Gastroesophageal sphincter (tissue), 4 donors: ENCODE results near the gene GALNT18. TPM values are rescaled to one million over a fixed set of nuclear protein-coding genes. Genes with fewer than 3 reads are reported as not detected.

Experiments
- ATAC-seq: fragments of 150-250 bp; one replicate; pipeline ENCODE4 v1.9.1; 2016; ENCODE audit warnings: mild to moderate bottlenecking, moderate library complexity
- H3K27ac ChIP-seq, 4 donors: fragments of 200-600 bp; sonication (generic) in 3 of 4; 1 replicate in 3 of 4; 2 replicates in 1 of 4; pipeline ENCODE4 v1.5.1; 2016 to 2019
- H3K27me3 ChIP-seq: fragments of 200-600 bp; sonication (generic); one replicate; pipeline ENCODE4 v1.5.1; 2019
- H3K36me3 ChIP-seq, 2 donors: fragments of 200-600 bp; sonication (generic); one replicate each; pipeline ENCODE4 v1.5.1; 2019; ENCODE audit warnings: control low read depth in 1 of 2
- H3K4me1 ChIP-seq, 3 donors: fragments of 200-600 bp; sonication (generic); 1 replicate in 2 of 3; 2 replicates in 1 of 3; pipeline ENCODE4 v1.5.1; 2016 to 2019; ENCODE audit warnings: control low read depth in 2 of 3
- H3K4me3 ChIP-seq, 2 donors: fragments of 200-600 bp; sonication (generic); one replicate each; pipeline ENCODE4 v1.5.1; 2019; ENCODE audit warnings: mild to moderate bottlenecking in 1 of 2, moderate library complexity in 1 of 2
- H3K9me3 ChIP-seq, 3 donors: fragments of 200-600 bp; sonication (generic); one replicate each; pipeline ENCODE4 v1.5.1; 2017 to 2019; ENCODE audit warnings: control low read depth in 2 of 3
- CTCF ChIP-seq, 4 experiments: fragments of 200-600 bp in 2 of 4; fragments of 450-650 bp in 2 of 4; sonication (generic) in 1 of 4; IDR thresholded peaks; one replicate each; pipeline ENCODE4 v1.5.1; 2017 to 2019; ENCODE audit warnings: antibody characterized with exemption in 4 of 4, mild to moderate bottlenecking in 2 of 4, moderate library complexity in 2 of 4
- EP300 ChIP-seq: sonication (generic); formaldehyde crosslinking; IDR thresholded peaks from one replicate; pipeline ENCODE4 v1.6.1; 2017; ENCODE audit warnings: antibody characterized with exemption, mild to moderate bottlenecking
- POLR2A ChIP-seq, 2 donors: fragments of 450-650 bp; IDR thresholded peaks; one replicate each; pipeline ENCODE4 v1.6.1; 2017; ENCODE audit warnings: antibody characterized with exemption in 2 of 2, mild to moderate bottlenecking in 2 of 2, moderate library complexity in 1 of 2
- POLR2AphosphoS5 ChIP-seq: sonication (generic); formaldehyde crosslinking; IDR thresholded peaks from one replicate; pipeline ENCODE4 v1.6.1; 2017; ENCODE audit warnings: antibody characterized with exemption
- WGBS, 2 donors: methylation state at CpG; one replicate each; pipeline ENCODE4 v1.1.5; 2018; ENCODE audit warnings: low coverage in 1 of 2; 5-methylcytosine and 5-hydroxymethylcytosine counted together
- total RNA-seq, 4 donors: library from RNA; depleted of rRNA; stranded (reverse); fragments of >200 nt; gene quantifications; one replicate each; pipeline ENCODE4 v1.1.0, GENCODE V29; 2016

Gene GALNT18
- total RNA-seq, 4 donors from 2014 or later = 16.0 to 65.6 (median 35.2) TPM

GRCh38 chr11:11390068-11390771 lies 231.6 kb downstream of the GALNT18 start:
- no peak for ATAC-seq
- no peaks in the 10 kb centered on the region for H3K36me3 ChIP-seq
- H3K27ac ChIP-seq = no peak overlapping the region
- H3K4me1 ChIP-seq = peaks cover 2 to 25% (median 3%) of the 10 kb centered on the region in 3 donors
- no peaks in the 10 kb centered on the region for H3K9me3 ChIP-seq
- WGBS, 2 donors = 80 to 100% methylated on average over 1 of the region's 5 CpGs
- H3K27me3 ChIP-seq = no peaks in the 10 kb centered on the region
- TF ChIP-seq EP300 (no peak), POLR2AphosphoS5 (no peak), POLR2A (IDR thresholded peaks at IDR 0.05) (no peak), CTCF (IDR thresholded peaks at IDR 0.05) (no peak)
- H3K4me3 ChIP-seq = no peak overlapping the region

GRCh38 chr11:11389238-11389637 lies 232.6 kb downstream of the GALNT18 start:
- no peaks in the 10 kb centered on the region for H3K27me3 ChIP-seq
- peaks cover 2 to 25% (median 3%) of the 10 kb centered on the region in 3 donors for H3K4me1 ChIP-seq
- no peaks in the 10 kb centered on the region for H3K36me3 ChIP-seq
- no peaks in the 10 kb centered on the region for H3K9me3 ChIP-seq
- 69 to 72% methylated on average over 3 to 4 of the region's 4 CpGs for WGBS, 2 donors
- TF ChIP-seq POLR2A (IDR thresholded peaks at IDR 0.05) = no peak
- no peak for TF ChIP-seq CTCF (IDR thresholded peaks at IDR 0.05)
- TF ChIP-seq EP300 = no peak
- no peak for TF ChIP-seq POLR2AphosphoS5
- H3K27ac ChIP-seq = no peak overlapping the region
- no peak for ATAC-seq
- H3K4me3 ChIP-seq = no peak overlapping the region

- H3K4me1 ChIP-seq = peaks cover 2 to 18% (median 3%) of the 10 kb centered on the region in 3 donors
- no peak overlapping the region for H3K4me3 ChIP-seq
- H3K27me3 ChIP-seq = no peaks in the 10 kb centered on the region
- no peak overlapping the region for H3K27ac ChIP-seq
- H3K36me3 ChIP-seq = no peaks in the 10 kb centered on the region
- H3K9me3 ChIP-seq = no peaks in the 10 kb centered on the region
- no peak for ATAC-seq
- no peak for TF ChIP-seq POLR2AphosphoS5
- no peak for TF ChIP-seq POLR2A (IDR thresholded peaks at IDR 0.05)
- TF ChIP-seq EP300 = no peak
- TF ChIP-seq CTCF (IDR thresholded peaks at IDR 0.05) = no peak
- 47 to 97% methylated on average over 3 to 4 of the region's 10 CpGs for WGBS, 2 donors
These were observed 234.0 kb downstream of the GALNT18 start for GRCh38 chr11:11387622-11388305.

- Histone ChIP-seq H3K27ac (no peak overlapping the region), H3K36me3 (no peaks in the 10 kb centered on the region), H3K4me1 (peaks cover 2 to 13% (median 3%) of the 10 kb centered on the region in 3 donors), H3K9me3 (no peaks in the 10 kb centered on the region), H3K27me3 (no peaks in the 10 kb centered on the region), H3K4me3 (no peak overlapping the region)
- ATAC-seq = no peak
- no peak for TF ChIP-seq POLR2A (IDR thresholded peaks at IDR 0.05)
- TF ChIP-seq EP300 = no peak
- no peak for TF ChIP-seq POLR2AphosphoS5
- no peak for TF ChIP-seq CTCF (IDR thresholded peaks at IDR 0.05)
- 65 to 72% methylated on average over 3 to 4 of the region's 4 CpGs for WGBS, 2 donors
These were observed 234.6 kb downstream of the GALNT18 start for GRCh38 chr11:11387207-11387606.

- no peak for TF ChIP-seq POLR2AphosphoS5
- no peak for TF ChIP-seq CTCF (IDR thresholded peaks at IDR 0.05)
- no peak for TF ChIP-seq EP300
- TF ChIP-seq POLR2A (IDR thresholded peaks at IDR 0.05) = no peak
These were observed 237.0 kb downstream of the GALNT18 start for GRCh38 chr11:11384829-11385228.

More at GRCh38 chr11:11384829-11385228, 237.0 kb downstream of the GALNT18 start:
- no peaks in the 10 kb centered on the region for H3K27me3 ChIP-seq
- H3K9me3 ChIP-seq = no peaks in the 10 kb centered on the region
- H3K4me3 ChIP-seq = no peak overlapping the region
- no peaks in the 10 kb centered on the region for H3K4me1 ChIP-seq
- H3K36me3 ChIP-seq = no peaks in the 10 kb centered on the region
- 79 to 89% methylated on average over 2 of the region's 2 CpGs for WGBS, 2 donors
- ATAC-seq = no peak
- H3K27ac ChIP-seq = no peak overlapping the region
